IMR-90 (cell line): ENCODE measurements around the gene KCNH6. TPM values are rescaled to one million over a fixed set of nuclear protein-coding genes. Genes with fewer than 3 reads are reported as not detected.

Experiments used
- ATAC-seq: fragments of 200-7000 bp; cut with Tn5 transposase; 2 replicates; pipeline ENCODE4 v1.9.1; 2020; ENCODE audit warnings: low read depth, mild to moderate bottlenecking, moderate library complexity
- BruUV-seq: library from RNA; stranded (reverse); fragments of 400-500 nt; replicated peaks from 2 replicates; lab custom pipeline; 2021; lab: Mats Ljungman, UMichigan
- CTCF ChIA-PET: fragments of 300-600 bp; formaldehyde crosslinking; extraction: SDS; loops from one replicate; lab custom pipeline; 2021; ENCODE audit warnings: antibody characterized with exemption; lab: Yijun Ruan, JAX
- POLR2A ChIA-PET: fragments of 300-600 bp; sonication (Branson Sonifier 250); formaldehyde crosslinking; loops from one replicate; lab custom pipeline; 2022; ENCODE audit warnings: antibody characterized with exemption; ENCODE audit not compliant: unreplicated experiment; lab: Charles Lee
- DNase-seq: peaks from one replicate; pipeline ENCODE4 v3.0.0; 2013
- H2AFZ ChIP-seq: replicated peaks from 2 replicates; pipeline ENCODE3; 2013; ENCODE audit warnings: low read length, mild to moderate bottlenecking; ENCODE audit not compliant: poor library complexity
- H2AK5ac ChIP-seq: 2 replicates; pipeline ENCODE4 v1.6.1; 2013; ENCODE audit warnings: low read depth, low read length, inconsistent platforms
- H2AK9ac ChIP-seq: replicated peaks from 2 replicates; pipeline ENCODE3; 2013; ENCODE audit warnings: mild to moderate bottlenecking, low read depth, low read length, moderate library complexity; ENCODE audit not compliant: poor library complexity
- H2BK120ac ChIP-seq: 2 replicates; pipeline ENCODE4 v1.6.1; 2013; ENCODE audit warnings: low read depth, low read length, inconsistent platforms
- H2BK15ac ChIP-seq: 3 replicates; pipeline ENCODE4 v1.6.1; 2013; ENCODE audit warnings: low read depth, low read length, inconsistent platforms
- H2BK20ac ChIP-seq: 2 replicates; pipeline ENCODE4 v1.6.1; 2013; ENCODE audit warnings: low read depth, mild to moderate bottlenecking, inconsistent platforms, low read length, moderate library complexity
- H2BK5ac ChIP-seq: 2 replicates; pipeline ENCODE4 v1.6.1; 2013; ENCODE audit warnings: mild to moderate bottlenecking, low read depth, low read length, inconsistent platforms; ENCODE audit not compliant: poor library complexity, severe bottlenecking
- H3K14ac ChIP-seq: replicated peaks from 2 replicates; pipeline ENCODE4 v1.6.1; 2013; ENCODE audit warnings: low read depth, low read length, inconsistent platforms
- H3K18ac ChIP-seq: 2 replicates; pipeline ENCODE4 v1.6.1; 2013; ENCODE audit warnings: low read depth, low read length, control low read depth
- H3K23ac ChIP-seq: 2 replicates; pipeline ENCODE4 v1.6.1; 2013; ENCODE audit warnings: low read depth, low read length, inconsistent platforms
- H3K27ac ChIP-seq: 2 replicates; pipeline ENCODE4 v1.5.1; 2013; ENCODE audit warnings: mild to moderate bottlenecking, control low read depth, low read length; ENCODE audit not compliant: insufficient read depth
- H3K27me3 ChIP-seq: 2 replicates; pipeline ENCODE4 v1.6.1; 2013; ENCODE audit warnings: low read length; ENCODE audit not compliant: control insufficient read depth, insufficient read depth
- H3K36me3 ChIP-seq: 2 replicates; pipeline ENCODE4 v1.6.1; 2013; ENCODE audit warnings: low read length, mixed read lengths; ENCODE audit not compliant: control insufficient read depth, insufficient read depth
- H3K4ac ChIP-seq: 2 replicates; pipeline ENCODE4 v1.6.1; 2013; ENCODE audit warnings: low read depth, low read length, inconsistent platforms
- H3K4me1 ChIP-seq: 2 replicates; pipeline ENCODE4 v1.6.1; 2013; ENCODE audit warnings: low read length, mixed read lengths; ENCODE audit not compliant: control insufficient read depth, insufficient read depth
- H3K4me2 ChIP-seq: 2 replicates; pipeline ENCODE4 v1.6.1; 2013; ENCODE audit warnings: low read depth, mild to moderate bottlenecking, control low read depth, low read length, moderate library complexity
- H3K4me3 ChIP-seq: 2 replicates; pipeline ENCODE4 v1.5.1; 2013; ENCODE audit warnings: low read depth, mild to moderate bottlenecking, control low read depth, low read length, moderate library complexity; ENCODE audit not compliant: insufficient read depth
- H3K56ac ChIP-seq: 2 replicates; pipeline ENCODE4 v1.6.1; 2013; ENCODE audit warnings: low read length, inconsistent platforms; ENCODE audit not compliant: insufficient read depth; ENCODE audit errors: extremely low read depth
- H3K79me1 ChIP-seq, 2 experiments: 2 replicates each; pipeline ENCODE4 v1.6.1; 2013; ENCODE audit warnings: low read length in 2 of 2, inconsistent platforms in 1 of 2, low read depth in 1 of 2
- H3K9ac ChIP-seq: 2 replicates; pipeline ENCODE4 v1.6.1; 2013; ENCODE audit warnings: low read depth, low read length, control low read depth
- H3K9me1 ChIP-seq: 2 replicates; pipeline ENCODE4 v1.6.1; 2013; ENCODE audit warnings: low read length, inconsistent platforms; ENCODE audit not compliant: insufficient read depth
- H3K9me3 ChIP-seq: 2 replicates; pipeline ENCODE4 v1.6.1; 2013; ENCODE audit warnings: low read length; ENCODE audit not compliant: control insufficient read depth, insufficient read depth
- H4K20me1 ChIP-seq: 2 replicates; pipeline ENCODE4 v1.6.1; 2013; ENCODE audit warnings: low read length, inconsistent platforms; ENCODE audit not compliant: insufficient read depth
- H4K5ac ChIP-seq: 2 replicates; pipeline ENCODE4 v1.6.1; 2013; ENCODE audit warnings: mild to moderate bottlenecking, low read depth, low read length, control low read depth
- H4K8ac ChIP-seq, 2 experiments: 2 replicates each; pipeline ENCODE4 v1.6.1; 2013; ENCODE audit warnings: low read depth in 2 of 2, low read length in 2 of 2, control low read depth in 1 of 2, inconsistent platforms in 1 of 2
- H4K91ac ChIP-seq: 2 replicates; pipeline ENCODE4 v1.6.1; 2013; ENCODE audit warnings: low read depth, low read length, inconsistent platforms; ENCODE audit not compliant: insufficient read depth
- BHLHE40 ChIP-seq: fragments of 150-350 bp; IDR thresholded peaks from 2 replicates; pipeline ENCODE4 v1.6.1; 2016; ENCODE audit warnings: mild to moderate bottlenecking, low read depth, low read length
- CEBPB ChIP-seq: IDR thresholded peaks from 2 replicates; pipeline ENCODE4 v1.6.1; 2012; ENCODE audit warnings: low read depth, low read length, improper control_type of control experiment
- CHD1 ChIP-seq: IDR thresholded peaks from 2 replicates; pipeline ENCODE4 v1.6.1; 2012; ENCODE audit warnings: low read depth, low read length, improper control_type of control experiment
- FOS ChIP-seq: fragments of 150-350 bp; IDR thresholded peaks from 2 replicates; pipeline ENCODE4 v1.6.1; 2016; ENCODE audit warnings: low read depth, low read length
- MAFK ChIP-seq: IDR thresholded peaks from 2 replicates; pipeline ENCODE4 v1.6.1; 2012; ENCODE audit warnings: low read depth, low read length, improper control_type of control experiment
- MAZ ChIP-seq: IDR thresholded peaks from 2 replicates; pipeline ENCODE4 v1.6.1; 2012; ENCODE audit warnings: low read depth, mild to moderate bottlenecking, low read length, improper control_type of control experiment, moderate library complexity, borderline replicate concordance
- MXI1 ChIP-seq: IDR thresholded peaks from 2 replicates; pipeline ENCODE4 v1.6.1; 2012; ENCODE audit warnings: low read depth, mild to moderate bottlenecking, low read length, moderate library complexity, borderline replicate concordance
- NFE2L2 ChIP-seq: fragments of 150-350 bp; IDR thresholded peaks from 2 replicates; pipeline ENCODE4 v1.6.1; 2016; ENCODE audit warnings: low read depth, mild to moderate bottlenecking, low read length
- POLR2A ChIP-seq: IDR thresholded peaks from 2 replicates; pipeline ENCODE4 v1.6.1; 2012; ENCODE audit warnings: mild to moderate bottlenecking, low read depth, low read length
- RAD21 ChIP-seq: IDR thresholded peaks from 2 replicates; pipeline ENCODE4 v1.6.1; 2012; ENCODE audit warnings: low read length, improper control_type of control experiment
- RCOR1 ChIP-seq: IDR thresholded peaks from 2 replicates; pipeline ENCODE4 v1.6.1; 2012; ENCODE audit warnings: mild to moderate bottlenecking, low read length, improper control_type of control experiment; ENCODE audit not compliant: insufficient replicate concordance
- RFX5 ChIP-seq: IDR thresholded peaks from 2 replicates; pipeline ENCODE4 v1.8.0; 2012; ENCODE audit warnings: low read depth, mild to moderate bottlenecking, low read length, moderate library complexity
- SMC3 ChIP-seq: fragments of 150-350 bp; IDR thresholded peaks from 2 replicates; pipeline ENCODE4 v1.6.1; 2016; ENCODE audit warnings: low read depth, mild to moderate bottlenecking, antibody characterized with exemption, low read length, moderate library complexity
- WGBS, 2 experiments: methylation state at CpG; one replicate each; pipeline versions ENCODE4 v1.1.5 to v1.1.7; 2013; ENCODE audit warnings: missing lambda C conversion rate in 2 of 2; ENCODE audit not compliant: insufficient read length in 1 of 2; ENCODE audit errors: extremely low coverage in 2 of 2; 5-methylcytosine and 5-hydroxymethylcytosine counted together
- dilution Hi-C: fragments of 300-500 bp; cut with HindIII; formaldehyde crosslinking; loops from one replicate; pipeline ENCODE4 v1.14.3; 2018; ENCODE audit warnings: low sequenced_read_pairs; ENCODE audit not compliant: unreplicated experiment
- in situ Hi-C: fragments of 300-500 bp; cut with MboI; formaldehyde crosslinking; loops from 3 replicates; pipeline ENCODE4 v1.14.3; 2019; ENCODE audit warnings: low sequenced_read_pairs, inconsistent platforms, mixed read lengths
- intact Hi-C: fragments of 100-400 bp; cut with micrococcal nuclease; formaldehyde crosslinking; loops from 2 replicates; pipeline ENCODE4 v1.10.0; 2022
- polyA plus RNA-seq, 3 experiments: library from polyadenylated mRNA; depleted of rRNA; stranded (reverse); fragments of >200 nt; gene quantifications; 2 replicates each; pipeline ENCODE4 v1.2.3, GENCODE V29; 2012; ENCODE audit warnings: low replicate concordance in 1 of 3
- total RNA-seq: library from RNA; depleted of rRNA; stranded (reverse); fragments of >200 nt; gene quantifications from 2 replicates; pipeline ENCODE4 v1.2.3, GENCODE V29; 2012
- TF ChIP-seq, protein P1 (sequence below): fragments of 150-350 bp; IDR thresholded peaks from 2 replicates; pipeline ENCODE4 v1.6.1; 2016; ENCODE audit warnings: low read depth, mild to moderate bottlenecking, low read length, moderate library complexity, borderline replicate concordance
- TF ChIP-seq, protein P2 (sequence below): conservative IDR thresholded peaks from 2 replicates; pipeline ENCODE4 v1.5.1; 2012; ENCODE audit warnings: mild to moderate bottlenecking, low read depth, low read length, improper control_type of control experiment
- TF ChIP-seq, protein P3 (sequence below): fragments of 150-350 bp; IDR thresholded peaks from 2 replicates; pipeline ENCODE4 v1.6.1; 2017; ENCODE audit warnings: mild to moderate bottlenecking, antibody characterized with exemption, low read length, low read depth

The KCNH6 gene
- total and polyA plus RNA-seq, 2 of the 4 experiments (the other 2 are of a cell fraction) = 0.17 to 0.18 TPM

DNA sequence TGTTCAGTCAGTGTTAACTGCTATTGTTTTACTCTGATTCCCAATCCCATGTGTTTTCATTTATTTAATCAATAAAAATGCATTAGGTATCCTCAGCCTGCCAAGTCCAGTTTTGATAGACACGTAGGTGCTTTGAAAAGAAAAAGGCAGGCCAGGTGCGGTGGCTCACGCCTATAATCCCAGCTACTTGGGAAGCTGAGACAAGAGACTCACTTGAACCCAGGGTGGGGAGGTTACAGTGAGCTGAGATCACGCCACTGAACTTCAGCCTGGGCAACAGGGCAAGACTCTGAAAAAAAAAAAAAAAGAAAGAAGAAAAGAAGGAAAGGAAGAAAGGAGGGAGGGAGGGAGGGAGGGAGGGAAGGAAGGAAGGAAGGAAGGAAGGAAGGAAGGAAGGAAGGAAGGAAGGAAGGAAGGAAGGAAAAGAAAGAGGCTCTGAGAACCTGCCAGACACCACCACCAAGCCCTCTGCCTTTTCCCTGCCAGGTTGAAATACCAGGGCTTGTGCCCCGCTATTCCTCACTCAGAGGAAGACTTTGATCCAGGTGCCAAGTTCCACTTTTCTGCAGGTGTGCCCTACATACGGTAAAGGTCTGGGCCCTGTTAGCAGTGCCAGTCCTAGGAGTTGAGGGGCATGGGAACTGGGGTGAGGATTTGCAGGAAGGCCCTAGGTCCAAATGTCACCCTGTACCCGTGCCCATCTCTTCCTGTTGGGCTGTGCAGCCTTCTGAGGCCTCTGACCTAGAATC, 10.1 kb upstream of the KCNH6 start:
- no peak overlapping the region for H3K56ac ChIP-seq
- TF ChIP-seq, protein P1, sequence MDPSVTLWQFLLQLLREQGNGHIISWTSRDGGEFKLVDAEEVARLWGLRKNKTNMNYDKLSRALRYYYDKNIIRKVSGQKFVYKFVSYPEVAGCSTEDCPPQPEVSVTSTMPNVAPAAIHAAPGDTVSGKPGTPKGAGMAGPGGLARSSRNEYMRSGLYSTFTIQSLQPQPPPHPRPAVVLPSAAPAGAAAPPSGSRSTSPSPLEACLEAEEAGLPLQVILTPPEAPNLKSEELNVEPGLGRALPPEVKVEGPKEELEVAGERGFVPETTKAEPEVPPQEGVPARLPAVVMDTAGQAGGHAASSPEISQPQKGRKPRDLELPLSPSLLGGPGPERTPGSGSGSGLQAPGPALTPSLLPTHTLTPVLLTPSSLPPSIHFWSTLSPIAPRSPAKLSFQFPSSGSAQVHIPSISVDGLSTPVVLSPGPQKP = no peak
- TF ChIP-seq MXI1 = no peak
- TF ChIP-seq, protein P2, sequence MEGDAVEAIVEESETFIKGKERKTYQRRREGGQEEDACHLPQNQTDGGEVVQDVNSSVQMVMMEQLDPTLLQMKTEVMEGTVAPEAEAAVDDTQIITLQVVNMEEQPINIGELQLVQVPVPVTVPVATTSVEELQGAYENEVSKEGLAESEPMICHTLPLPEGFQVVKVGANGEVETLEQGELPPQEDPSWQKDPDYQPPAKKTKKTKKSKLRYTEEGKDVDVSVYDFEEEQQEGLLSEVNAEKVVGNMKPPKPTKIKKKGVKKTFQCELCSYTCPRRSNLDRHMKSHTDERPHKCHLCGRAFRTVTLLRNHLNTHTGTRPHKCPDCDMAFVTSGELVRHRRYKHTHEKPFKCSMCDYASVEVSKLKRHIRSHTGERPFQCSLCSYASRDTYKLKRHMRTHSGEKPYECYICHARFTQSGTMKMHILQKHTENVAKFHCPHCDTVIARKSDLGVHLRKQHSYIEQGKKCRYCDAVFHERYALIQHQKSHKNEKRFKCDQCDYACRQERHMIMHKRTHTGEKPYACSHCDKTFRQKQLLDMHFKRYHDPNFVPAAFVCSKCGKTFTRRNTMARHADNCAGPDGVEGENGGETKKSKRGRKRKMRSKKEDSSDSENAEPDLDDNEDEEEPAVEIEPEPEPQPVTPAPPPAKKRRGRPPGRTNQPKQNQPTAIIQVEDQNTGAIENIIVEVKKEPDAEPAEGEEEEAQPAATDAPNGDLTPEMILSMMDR = no peak
- TF ChIP-seq MAZ = no peak
- TF ChIP-seq FOS = no peak
- TF ChIP-seq SMC3 = no peak
- TF ChIP-seq, protein P3, sequence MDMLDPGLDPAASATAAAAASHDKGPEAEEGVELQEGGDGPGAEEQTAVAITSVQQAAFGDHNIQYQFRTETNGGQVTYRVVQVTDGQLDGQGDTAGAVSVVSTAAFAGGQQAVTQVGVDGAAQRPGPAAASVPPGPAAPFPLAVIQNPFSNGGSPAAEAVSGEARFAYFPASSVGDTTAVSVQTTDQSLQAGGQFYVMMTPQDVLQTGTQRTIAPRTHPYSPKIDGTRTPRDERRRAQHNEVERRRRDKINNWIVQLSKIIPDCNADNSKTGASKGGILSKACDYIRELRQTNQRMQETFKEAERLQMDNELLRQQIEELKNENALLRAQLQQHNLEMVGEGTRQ = no peak
- TF ChIP-seq POLR2A = no peak
- TF ChIP-seq RFX5 = no peak
- TF ChIP-seq RCOR1 = no peak
- no peak for TF ChIP-seq MAFK
- no peak for TF ChIP-seq NFE2L2
- TF ChIP-seq CHD1 = no peak
- TF ChIP-seq RAD21 = no peak
- TF ChIP-seq CEBPB = no peak
- no peak for TF ChIP-seq BHLHE40
- peaks cover 32% of the 10 kb centered on the region; the same call in 1 of the 2 replicates for H3K27me3 ChIP-seq
- CTCF ChIA-PET = no interaction called here
- H2BK20ac ChIP-seq = no peak overlapping the region
- no peak overlapping the region for H2BK15ac ChIP-seq
- H2BK120ac ChIP-seq = no peak overlapping the region
- H4K5ac ChIP-seq = no peak overlapping the region
- in situ Hi-C loops (no loop called here), intact Hi-C loops (no loop called here), dilution Hi-C loops (no loop called here)
- no TSS peak for BruUV-seq
- ATAC-seq = no peak
- DNase-seq = no peak
- H3K18ac ChIP-seq = no peak overlapping the region
- no peak overlapping the region for H2AK5ac ChIP-seq
- H3K36me3 ChIP-seq = no peaks in the 10 kb centered on the region
- H3K4me1 ChIP-seq = peaks cover 3% of the 10 kb centered on the region
- H3K4me3 ChIP-seq = no peak overlapping the region
- no peak overlapping the region for H2AFZ ChIP-seq
- no peak overlapping the region for H2BK5ac ChIP-seq
- H3K79me1 ChIP-seq = no peaks in the 10 kb centered on the region
- H3K4ac ChIP-seq = no peak overlapping the region
- no peak overlapping the region for H3K27ac ChIP-seq
- H3K9ac ChIP-seq = no peak overlapping the region
- H4K8ac ChIP-seq = no peak overlapping the region
- 70% methylated on average over 4 of the region's 7 CpGs; no CpG with 5 or more reads in 1 of the 2 experiments for WGBS, 2 experiments
- H3K9me1 ChIP-seq = no peaks in the 10 kb centered on the region; the same call in 1 of the 2 replicates
- no peaks in the 10 kb centered on the region for H4K20me1 ChIP-seq
- no peak overlapping the region for H3K23ac ChIP-seq
- H2AK9ac ChIP-seq = no peak overlapping the region
- H4K91ac ChIP-seq = no peak overlapping the region
- no peak overlapping the region for H3K4me2 ChIP-seq
- no peak overlapping the region for H3K14ac ChIP-seq
- POLR2A ChIA-PET = no interaction called here
- H3K9me3 ChIP-seq = no peaks in the 10 kb centered on the region
